Ovary (tissue), 9 donors: Measurements from ENCODE around the gene CD14. TPM values are rescaled to one million over a fixed set of nuclear protein-coding genes. Genes with fewer than 3 reads are reported as not detected.
"Not testable (repeated sequence)": the region's sequence is repeated elsewhere in the genome, so short reads cannot be mapped to it uniquely, and the experiment has no call there.

ENCODE experiments used
- DNase-seq, 5 donors: peaks; one replicate each; pipeline ENCODE4 v3.0.0-alpha.2; 2019 to 2020
- H3K27ac ChIP-seq, 2 donors: fragments of 200-600 bp; one replicate each; pipeline versions ENCODE4 v1.5.1 to v1.8.0; 2019 to 2022
- H3K27me3 ChIP-seq: fragments of 200-600 bp; one replicate; pipeline ENCODE4 v1.8.0; 2022
- H3K36me3 ChIP-seq: fragments of 200-600 bp; sonication (generic); one replicate; pipeline ENCODE4 v1.5.1; 2019
- H3K4me1 ChIP-seq: one replicate; pipeline ENCODE4 v1.8.1; 2013; ENCODE audit warnings: mild to moderate bottlenecking, moderate library complexity; ENCODE audit not compliant: insufficient read depth
- H3K4me3 ChIP-seq: fragments of 200-600 bp; sonication (generic); one replicate; pipeline ENCODE4 v1.5.1; 2017
- H3K9me3 ChIP-seq, 2 donors: fragments of 200-600 bp in 1 of 2; sonication (generic) in 1 of 2; one replicate each; pipeline versions ENCODE4 v1.5.1 to v1.8.1; 2013 to 2019; ENCODE audit warnings: mild to moderate bottlenecking in 1 of 2, moderate library complexity in 1 of 2
- EP300 ChIP-seq: sonication (generic); formaldehyde crosslinking; IDR thresholded peaks from one replicate; pipeline ENCODE4 v1.6.1; 2017; ENCODE audit warnings: antibody characterized with exemption
- POLR2A ChIP-seq: fragments of 450-650 bp; IDR thresholded peaks from one replicate; pipeline ENCODE4 v1.6.1; 2017; ENCODE audit warnings: antibody characterized with exemption, mild to moderate bottlenecking, moderate library complexity
- WGBS, 3 donors: extraction: QIAGEN DNeasy Blood & Tissue Kit in 1 of 3; methylation state at CpG; one replicate each; pipeline versions ENCODE4 v1.1.5 to v1.1.7; 2013 to 2017; 5-methylcytosine and 5-hydroxymethylcytosine counted together
- intact Hi-C, 4 donors: fragments of 100-400 bp; cut with DNase I; formaldehyde crosslinking; loops; one replicate each; pipeline versions ENCODE4 v1.11.0 to v1.15.1; 2022 to 2023
- polyA plus RNA-seq, 2 donors: library from polyadenylated mRNA; stranded (reverse); fragments of 200-250 nt in 1 of 2; fragments of 350-450 nt in 1 of 2; fragmentation: Illumina TruSeq in 1 of 2; extraction: RNeasy Lipid Tissue Mini Kit (QIAGEN cat#74804) in 1 of 2; gene quantifications; one replicate each; pipeline ENCODE4 v1.2.3, GENCODE V29; 2013 to 2014
- total RNA-seq, 7 donors: library from RNA; depleted of rRNA in 2 of 7; stranded (reverse); fragments of >200 nt in 2 of 7; fragmentation: NEBNext Ultra II Directional in 3 of 7; extraction: Animal tissue kit (Norgen Biotek cat#: 25700) in 3 of 7; gene quantifications; one replicate each; pipeline versions ENCODE4 v1.1.0 to v1.2.4, GENCODE V29; 2016 to 2023
- TF ChIP-seq, protein P1 (sequence below), 3 donors: fragments of 450-650 bp in 2 of 3; fragments of 200-600 bp in 1 of 3; IDR thresholded peaks; one replicate each; pipeline versions ENCODE4 v1.5.1 to v1.8.0; 2016 to 2022; ENCODE audit warnings: antibody characterized with exemption in 3 of 3, mild to moderate bottlenecking in 1 of 3
- donor health status: DM: no; HTN: no; CAD: no; lungs with moderate emphysema.
- donor health status: DM: no; HTN: no; CAD: no.
- donor health status: Bipolar disorder and iron deficiency.
- donor health status: DM: yes; HTN: yes; CAD: no.
- donor health status: DM: no; HTN: no; CAD: no.
- donor health status: DM: yes; HTN: yes; CAD: no.

The CD14 gene
- total and polyA plus RNA-seq, 9 donors = 8.7 to 96.0 (median 37.7) TPM

DNA sequence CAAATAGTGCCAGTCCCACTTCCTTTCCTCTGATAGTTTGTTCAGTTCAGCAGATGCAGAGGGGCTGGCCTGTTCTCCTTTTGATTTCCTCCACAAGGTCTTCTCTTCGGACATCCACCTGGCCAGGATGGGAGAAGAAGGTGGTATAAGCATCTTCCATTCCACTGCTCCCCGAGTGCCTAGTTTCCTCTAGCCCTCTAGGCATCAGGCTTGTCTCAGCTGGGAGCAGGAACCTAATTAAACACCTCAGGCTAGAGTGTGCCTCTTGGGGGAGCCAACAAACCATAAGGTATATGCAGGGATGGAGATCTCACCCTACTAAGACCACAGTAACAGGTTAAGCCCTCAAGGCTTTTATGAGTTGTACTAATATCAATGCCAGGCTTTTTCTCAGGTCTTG lies 41.2 kb upstream of the CD14 start:
- H3K4me3 ChIP-seq = no peak overlapping the region
- intact Hi-C loops = no loop called here
- DNase-seq = no peak
- 83 to 92% (median 84%) methylated on average over 2 of the region's 2 CpGs for WGBS, 3 donors
- no peaks in the 10 kb centered on the region for H3K9me3 ChIP-seq
- TF ChIP-seq EP300 (no peak), POLR2A (no peak)
- TF ChIP-seq, protein P1, sequence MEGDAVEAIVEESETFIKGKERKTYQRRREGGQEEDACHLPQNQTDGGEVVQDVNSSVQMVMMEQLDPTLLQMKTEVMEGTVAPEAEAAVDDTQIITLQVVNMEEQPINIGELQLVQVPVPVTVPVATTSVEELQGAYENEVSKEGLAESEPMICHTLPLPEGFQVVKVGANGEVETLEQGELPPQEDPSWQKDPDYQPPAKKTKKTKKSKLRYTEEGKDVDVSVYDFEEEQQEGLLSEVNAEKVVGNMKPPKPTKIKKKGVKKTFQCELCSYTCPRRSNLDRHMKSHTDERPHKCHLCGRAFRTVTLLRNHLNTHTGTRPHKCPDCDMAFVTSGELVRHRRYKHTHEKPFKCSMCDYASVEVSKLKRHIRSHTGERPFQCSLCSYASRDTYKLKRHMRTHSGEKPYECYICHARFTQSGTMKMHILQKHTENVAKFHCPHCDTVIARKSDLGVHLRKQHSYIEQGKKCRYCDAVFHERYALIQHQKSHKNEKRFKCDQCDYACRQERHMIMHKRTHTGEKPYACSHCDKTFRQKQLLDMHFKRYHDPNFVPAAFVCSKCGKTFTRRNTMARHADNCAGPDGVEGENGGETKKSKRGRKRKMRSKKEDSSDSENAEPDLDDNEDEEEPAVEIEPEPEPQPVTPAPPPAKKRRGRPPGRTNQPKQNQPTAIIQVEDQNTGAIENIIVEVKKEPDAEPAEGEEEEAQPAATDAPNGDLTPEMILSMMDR (IDR thresholded peaks at IDR 0.05) = no peak
- H3K27me3 ChIP-seq = no peaks in the 10 kb centered on the region
- H3K27ac ChIP-seq = no peak overlapping the region
- H3K36me3 ChIP-seq = no peaks in the 10 kb centered on the region
- peaks cover 3% of the 10 kb centered on the region for H3K4me1 ChIP-seq

DNA sequence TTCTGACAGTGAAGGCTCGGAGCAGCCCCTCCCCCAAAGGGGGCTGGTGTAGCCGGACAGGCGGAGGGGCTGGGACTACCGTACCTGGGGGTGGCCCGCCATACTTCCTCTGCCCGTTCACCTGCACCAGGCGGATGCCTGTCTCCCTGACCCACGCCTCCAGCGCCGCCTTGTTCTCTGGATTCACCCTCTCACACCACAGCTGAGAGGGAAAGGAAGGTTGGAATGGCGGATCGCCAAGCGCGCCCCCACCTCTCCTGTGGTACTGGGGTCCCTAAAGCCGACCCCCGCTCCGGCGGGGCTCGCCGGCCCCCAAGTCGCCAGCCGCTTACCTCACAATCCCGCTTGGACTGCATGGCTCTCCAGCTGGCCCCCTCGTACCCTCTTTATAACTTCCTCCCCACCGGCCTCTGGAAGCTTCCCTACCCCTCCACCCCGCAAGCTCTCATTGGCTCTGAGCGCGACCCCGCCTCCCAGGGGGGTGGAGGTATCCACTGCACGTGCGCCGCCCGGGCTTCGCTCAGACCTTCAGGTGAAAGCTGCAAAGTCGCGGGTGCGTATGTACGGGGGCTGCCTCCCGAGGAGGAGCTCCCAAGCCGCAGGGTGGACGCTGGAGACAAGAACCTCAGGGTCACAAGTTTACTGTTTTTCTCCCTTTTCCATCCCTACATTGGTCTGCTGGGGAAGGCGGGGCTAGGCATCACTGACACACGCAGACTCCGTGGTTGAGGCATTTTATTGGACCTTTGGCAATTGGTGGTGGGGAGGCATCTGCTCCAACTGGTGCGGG lies 40.4 kb upstream of the CD14 start, which contains the start of gene DND1:
DND1 (minus strand) TSS at position 390 of the 790 bp plus-strand sequence; CDS start at position 356, 34 bp downstream.
- intact Hi-C loops = no loop called here
- Histone ChIP-seq H3K27me3 (no peaks in the 10 kb centered on the region), H3K27ac (no peak within 1 kb of the TSS), H3K4me3 (no peak within 1 kb of the TSS), H3K36me3 (no peaks in the 10 kb centered on the region), H3K4me1 (peaks cover 3% of the 10 kb centered on the region), H3K9me3 (no peaks in the 10 kb centered on the region)
- WGBS, 3 donors = 81 to 88% (median 87%) methylated on average over 45 of the region's 45 CpGs
- TF ChIP-seq EP300 (no peak), POLR2A (no peak)
- TF ChIP-seq, protein P1 (IDR thresholded peaks at IDR 0.05) = no peak
- DNase-seq = peak in 3 of 5 donors; percentile 44 to 51 (median 47)

GRCh38 chr5:140672455-140673186 lies 39.6 kb upstream of the CD14 start:
- intact Hi-C loops = no loop called here
- Histone ChIP-seq H3K9me3 (no peaks in the 10 kb centered on the region), H3K4me1 (peaks cover 3% of the 10 kb centered on the region), H3K27ac (no peak overlapping the region), H3K27me3 (no peaks in the 10 kb centered on the region), H3K4me3 (no peak overlapping the region), H3K36me3 (no peaks in the 10 kb centered on the region)
- TF ChIP-seq EP300 (no peak), POLR2A (no peak)
- TF ChIP-seq, protein P1 (IDR thresholded peaks at IDR 0.05) = no peak
- peak in 3 of 5 donors; percentile 28 to 69 (median 59) for DNase-seq
- 20 to 49% (median 29%) methylated on average over 57 to 70 of the region's 70 CpGs for WGBS, 3 donors

DNA sequence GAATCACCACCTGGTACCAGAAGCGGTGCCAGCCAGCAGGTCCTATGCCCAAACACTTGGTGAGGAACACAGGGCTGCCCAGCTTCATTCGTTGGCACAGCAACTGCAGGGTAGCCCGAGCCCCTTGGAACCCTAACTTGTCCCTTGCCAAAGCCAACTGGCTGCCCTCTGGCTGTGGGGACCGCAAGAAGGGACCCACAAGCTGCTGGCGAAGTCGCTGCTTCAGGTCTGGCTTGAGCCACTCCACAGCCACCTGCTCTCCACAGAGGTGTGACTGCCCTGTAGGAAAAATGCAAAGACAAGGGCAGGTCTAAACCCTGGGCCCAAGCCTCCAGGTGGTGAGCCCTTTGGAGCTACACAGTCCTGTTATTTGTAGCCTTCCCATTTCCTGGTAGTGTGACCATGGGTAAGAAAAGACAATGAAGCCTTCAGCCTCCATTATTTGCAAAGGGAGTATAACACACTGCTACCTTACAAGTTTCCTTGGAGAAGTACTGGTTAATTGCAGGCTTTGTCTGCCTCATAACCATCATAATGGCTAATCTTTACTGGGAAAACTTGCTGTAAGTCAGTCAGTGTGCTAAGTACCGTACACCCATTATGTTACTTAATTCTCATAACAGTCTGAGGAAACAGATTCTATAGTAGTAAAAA lies 38.6 kb upstream of the CD14 start:
- Histone ChIP-seq H3K27ac (no peak overlapping the region), H3K36me3 (no peaks in the 10 kb centered on the region), H3K9me3 (no peaks in the 10 kb centered on the region), H3K4me3 (no peak overlapping the region), H3K4me1 (peaks cover 5% of the 10 kb centered on the region), H3K27me3 (no peaks in the 10 kb centered on the region)
- intact Hi-C loops = no loop called here
- 96 to 97% (median 97%) methylated on average over 1 to 6 of the region's 7 CpGs for WGBS, 3 donors
- TF ChIP-seq EP300 (no peak), POLR2A (no peak)
- TF ChIP-seq, protein P1 (IDR thresholded peaks at IDR 0.05) = no peak
- DNase-seq = no peak

- H3K9me3 ChIP-seq, intact Hi-C loops, DNase-seq, H3K4me3 ChIP-seq, H3K27ac ChIP-seq, H3K36me3 ChIP-seq, H3K4me1 ChIP-seq, H3K27me3 ChIP-seq: not testable (repeated sequence)
- WGBS, 3 donors = 90 to 97% (median 95%) methylated on average over 4 of the region's 4 CpGs
These were observed 38.1 kb upstream of the CD14 start for GRCh38 chr5:140671035-140671434.
